ENCODE results near the gene COL4A1.

Gene COL4A1

GRCh38 chr13:110170020-110170790, 136.8 kb downstream of the COL4A1 start:
- H3K79me2 ChIP-seq (ENCODE audit: insufficient read depth, low read depth): no peaks in the 10 kb centered on the region
- no peak overlapping the region for H3K4me2 ChIP-seq
- TF ChIP-seq CTCF (conservative IDR thresholded peaks at IDR 0.05; ENCODE audit: low read depth, low read length): no peak
- H3K9ac ChIP-seq: no peak overlapping the region
- no peak overlapping the region for H3K4me3 ChIP-seq (IDR thresholded peaks at IDR 0.05; ENCODE audit: insufficient read depth, low read depth, low read length)
- no peaks in the 10 kb centered on the region for H3K4me1 ChIP-seq (ENCODE audit: low read depth, poor library complexity, severe bottlenecking)
- no peak overlapping the region for H3K27ac ChIP-seq
- no peak overlapping the region for H2AFZ ChIP-seq (ENCODE audit: low read depth)
- no peaks in the 10 kb centered on the region for H3K27me3 ChIP-seq (ENCODE audit: insufficient read depth, low read depth)
- H4K20me1 ChIP-seq (ENCODE audit: insufficient read depth): no peaks in the 10 kb centered on the region
- H3K36me3 ChIP-seq (ENCODE audit: insufficient read depth): no peaks in the 10 kb centered on the region

- no peaks in the 10 kb centered on the region for H3K79me2 ChIP-seq (ENCODE audit: insufficient read depth, low read depth)
- no peaks in the 10 kb centered on the region for H3K36me3 ChIP-seq (ENCODE audit: insufficient read depth)
- H3K4me3 ChIP-seq (IDR thresholded peaks at IDR 0.05; ENCODE audit: insufficient read depth, low read depth, low read length): no peak overlapping the region
- H3K4me2 ChIP-seq: no peak overlapping the region
- no peaks in the 10 kb centered on the region for H4K20me1 ChIP-seq (ENCODE audit: insufficient read depth)
- H3K27ac ChIP-seq: no peak overlapping the region
- H3K27me3 ChIP-seq (ENCODE audit: insufficient read depth, low read depth): no peaks in the 10 kb centered on the region
- no peak overlapping the region for H3K9ac ChIP-seq
- H3K4me1 ChIP-seq (ENCODE audit: low read depth, poor library complexity, severe bottlenecking): no peaks in the 10 kb centered on the region
- no peak overlapping the region for H2AFZ ChIP-seq (ENCODE audit: low read depth)
- TF ChIP-seq CTCF (conservative IDR thresholded peaks at IDR 0.05; ENCODE audit: low read depth, low read length): no peak
Measured at GRCh38 chr13:110168999-110169933, 137.7 kb downstream of the COL4A1 start.

- TF ChIP-seq CTCF (conservative IDR thresholded peaks at IDR 0.05; ENCODE audit: low read depth, low read length): no peak
- Histone ChIP-seq H3K79me2 (ENCODE audit: insufficient read depth, low read depth) (no peaks in the 10 kb centered on the region), H2AFZ (ENCODE audit: low read depth) (no peak overlapping the region), H3K4me1 (ENCODE audit: low read depth, poor library complexity, severe bottlenecking) (no peaks in the 10 kb centered on the region), H3K36me3 (ENCODE audit: insufficient read depth) (no peaks in the 10 kb centered on the region), H3K4me2 (no peak overlapping the region), H4K20me1 (ENCODE audit: insufficient read depth) (no peaks in the 10 kb centered on the region), H3K9ac (no peak overlapping the region), H3K27me3 (ENCODE audit: insufficient read depth, low read depth) (no peaks in the 10 kb centered on the region), H3K4me3 (IDR thresholded peaks at IDR 0.05; ENCODE audit: insufficient read depth, low read depth, low read length) (no peak overlapping the region), H3K27ac (no peak overlapping the region)
Measured at GRCh38 chr13:110166598-110166997, 140.4 kb downstream of the COL4A1 start.

GRCh38 chr13:110164706-110165105, 142.3 kb downstream of the COL4A1 start:
- no peaks in the 10 kb centered on the region for H3K36me3 ChIP-seq (ENCODE audit: insufficient read depth)
- no peak for TF ChIP-seq CTCF (conservative IDR thresholded peaks at IDR 0.05; ENCODE audit: low read depth, low read length)

More at GRCh38 chr13:110164706-110165105, 142.3 kb downstream of the COL4A1 start:
- Histone ChIP-seq H2AFZ (ENCODE audit: low read depth) (no peak overlapping the region), H3K27ac (no peak overlapping the region), H3K9ac (no peak overlapping the region), H3K4me1 (ENCODE audit: low read depth, poor library complexity, severe bottlenecking) (no peaks in the 10 kb centered on the region), H3K4me2 (no peak overlapping the region), H3K4me3 (IDR thresholded peaks at IDR 0.05; ENCODE audit: insufficient read depth, low read depth, low read length) (no peak overlapping the region), H3K27me3 (ENCODE audit: insufficient read depth, low read depth) (no peaks in the 10 kb centered on the region), H3K79me2 (ENCODE audit: insufficient read depth, low read depth) (no peaks in the 10 kb centered on the region), H4K20me1 (ENCODE audit: insufficient read depth) (no peaks in the 10 kb centered on the region)
